Stimulated activated CD4-positive, alpha-beta T cell treated with anti-CD3 and anti-CD28 coated beads, Interleukin-4, amount 100 ng/mL, for 48 hours (primary cell): ENCODE data around the gene GSN.

Experiments
- DNase-seq, 2 donors: peaks; one replicate each; pipeline ENCODE4 v3.0.0-alpha.2; 2020; ENCODE audit warnings: low read depth in 2 of 2

GSN gene

GRCh38 chr9:121267689-121268597 is at the start of gene GSN:
TSS of gene GSN (plus strand) at chr9:121268162. CDS start at chr9:121301972, 33,810 bp downstream.
- peak; percentile 19 to 27 for DNase-seq

- DNase-seq = no peak
These were observed 49.5 kb upstream of the GSN start for GRCh38 chr9:121218357-121219027.

- no peak for DNase-seq
These were observed 48.4 kb upstream of the GSN start for GRCh38 chr9:121219530-121219929.

GRCh38 chr9:121220996-121221663 is 46.8 kb upstream of the GSN start:
- DNase-seq = no peak

GRCh38 chr9:121221664-121222055 is 46.3 kb upstream of the GSN start:
- no peak for DNase-seq

- no peak for DNase-seq
These were observed 45.3 kb upstream of the GSN start for GRCh38 chr9:121222524-121223171.

- no peak for DNase-seq
These were observed 42.7 kb upstream of the GSN start for GRCh38 chr9:121225240-121225639.

- DNase-seq = no peak
These were observed 41.8 kb upstream of the GSN start for GRCh38 chr9:121226175-121226574.

GRCh38 chr9:121227862-121228261 is 40.1 kb upstream of the GSN start:
- DNase-seq = no peak

- DNase-seq = no peak
These were observed 37.7 kb upstream of the GSN start for GRCh38 chr9:121230256-121230655.

GRCh38 chr9:121232251-121232650 is 35.7 kb upstream of the GSN start:
- no peak for DNase-seq

GRCh38 chr9:121233906-121234831 is 33.8 kb upstream of the GSN start:
- DNase-seq = no peak

GRCh38 chr9:121234832-121235161 is 33.2 kb upstream of the GSN start:
- DNase-seq = no peak

GRCh38 chr9:121235512-121235911 is 32.5 kb upstream of the GSN start:
- no peak for DNase-seq

GRCh38 chr9:121237916-121238315 is 30.0 kb upstream of the GSN start:
- no peak for DNase-seq

- no peak for DNase-seq
These were observed 28.9 kb upstream of the GSN start for GRCh38 chr9:121239071-121239470.

- DNase-seq = no peak
These were observed 28.1 kb upstream of the GSN start for GRCh38 chr9:121239851-121240250.

GRCh38 chr9:121240472-121241135 is 27.4 kb upstream of the GSN start:
- DNase-seq = no peak

- DNase-seq = no peak
These were observed 25.6 kb upstream of the GSN start for GRCh38 chr9:121242219-121242958.

- DNase-seq = no peak
These were observed 25.0 kb upstream of the GSN start for GRCh38 chr9:121242959-121243346.
